HEK293 (cell line): ENCODE results near the gene BCAT1.
A peak's percentile ranks its signal among the peaks of the same experiment; 100 is the strongest.

ENCODE experiments used
- CTCF ChIA-PET: fragments of 350-600 bp; formaldehyde crosslinking; extraction: SDS; loops from one replicate; lab custom pipeline; 2021; ENCODE audit warnings: antibody characterized with exemption; lab: Yijun Ruan, JAX
- POLR2A ChIA-PET: fragments of 300-600 bp; formaldehyde crosslinking; extraction: SDS; loops from one replicate; lab custom pipeline; 2020; ENCODE audit warnings: antibody characterized with exemption, inconsistent platforms; lab: Yijun Ruan, JAX
- H3K27ac ChIP-seq: fragments of 200-500 bp; sonication (Bioruptor generic); 2 replicates; pipeline ENCODE4 v1.5.1; 2014; ENCODE audit warnings: low read depth, low read length, control low read depth, inconsistent platforms; ENCODE audit errors: extremely low read depth
- H3K36me3 ChIP-seq, 2 experiments: fragments of 200-500 bp in 1 of 2; sonication (Bioruptor generic) in 1 of 2; 1 replicate in 1 of 2; 2 replicates in 1 of 2; pipeline ENCODE4 v1.5.1; 2014 to 2017; ENCODE audit warnings: inconsistent platforms in 2 of 2, low read length in 2 of 2; ENCODE audit not compliant: control insufficient read depth in 2 of 2, insufficient read depth in 1 of 2
- H3K4me1 ChIP-seq: fragments of 200-500 bp; sonication (Bioruptor generic); 2 replicates; pipeline ENCODE4 v1.5.1; 2014; ENCODE audit warnings: mild to moderate bottlenecking, low read length, inconsistent platforms; ENCODE audit not compliant: control insufficient read depth, insufficient read depth
- H3K4me3 ChIP-seq: 2 replicates; pipeline ENCODE4 v1.5.1; 2011; ENCODE audit warnings: low read depth, mild to moderate bottlenecking, control low read depth, low read length, moderate library complexity
- H3K9me3 ChIP-seq: fragments of 200-500 bp; sonication (Bioruptor generic); 2 replicates; pipeline ENCODE4 v1.5.1; 2014; ENCODE audit warnings: low read depth, low read length, inconsistent platforms; ENCODE audit not compliant: control insufficient read depth, insufficient read depth
- GLI4 ChIP-seq: fragments of 450-650 bp; formaldehyde crosslinking; IDR thresholded peaks from 2 replicates; pipeline ENCODE4 v1.5.1; 2016; ENCODE audit warnings: missing biosample characterization, missing genetic modification characterization
- HOXA7 ChIP-seq: sonication (generic); formaldehyde crosslinking; IDR thresholded peaks from 2 replicates; pipeline ENCODE4 v1.8.1; 2022; ENCODE audit warnings: missing genetic modification reagents, borderline replicate concordance
- IKZF3 ChIP-seq: fragments of 450-650 bp; IDR thresholded peaks from 2 replicates; pipeline ENCODE4 v1.5.0; 2018; ENCODE audit warnings: missing biosample characterization, mild to moderate bottlenecking, missing genetic modification characterization, moderate library complexity
- ZBTB11 ChIP-seq: fragments of 450-650 bp; formaldehyde crosslinking; conservative IDR thresholded peaks from 2 replicates; pipeline ENCODE4 v1.5.1; 2016; ENCODE audit warnings: low read depth, missing biosample characterization, missing genetic modification characterization
- ZFHX2 ChIP-seq: fragments of 450-650 bp; formaldehyde crosslinking; conservative IDR thresholded peaks from 2 replicates; pipeline ENCODE4 v1.5.1; 2016; ENCODE audit warnings: missing biosample characterization, missing genetic modification characterization
- ZFP37 ChIP-seq: fragments of 450-650 bp; formaldehyde crosslinking; IDR thresholded peaks from 2 replicates; pipeline ENCODE4 v1.5.1; 2016; ENCODE audit warnings: missing biosample characterization, missing genetic modification characterization
- ZNF121 ChIP-seq: fragments of 450-650 bp; formaldehyde crosslinking; IDR thresholded peaks from 2 replicates; pipeline ENCODE4 v1.5.1; 2016; ENCODE audit warnings: missing biosample characterization, missing genetic modification characterization
- ZNF157 ChIP-seq: fragments of 450-650 bp; formaldehyde crosslinking; IDR thresholded peaks from 2 replicates; pipeline ENCODE4 v1.5.1; 2016; ENCODE audit warnings: missing biosample characterization, missing genetic modification characterization
- ZNF16 ChIP-seq: fragments of 450-650 bp; formaldehyde crosslinking; IDR thresholded peaks from 2 replicates; pipeline ENCODE4 v1.5.1; 2016; ENCODE audit warnings: low read depth, missing biosample characterization, missing genetic modification characterization
- ZNF174 ChIP-seq: fragments of 450-650 bp; formaldehyde crosslinking; IDR thresholded peaks from 2 replicates; pipeline ENCODE4 v1.5.0; 2017; ENCODE audit warnings: missing biosample characterization, mild to moderate bottlenecking, missing genetic modification characterization
- ZNF175 ChIP-seq: fragments of 450-650 bp; formaldehyde crosslinking; IDR thresholded peaks from 2 replicates; pipeline ENCODE4 v1.5.1; 2016; ENCODE audit warnings: missing biosample characterization, missing genetic modification characterization
- ZNF19 ChIP-seq: fragments of 450-650 bp; formaldehyde crosslinking; IDR thresholded peaks from 2 replicates; pipeline ENCODE4; 2016; ENCODE audit warnings: missing biosample characterization, missing genetic modification characterization, low read depth
- ZNF530 ChIP-seq: fragments of 450-650 bp; formaldehyde crosslinking; IDR thresholded peaks from 2 replicates; pipeline ENCODE4 v1.5.1; 2016; ENCODE audit warnings: low read depth, missing biosample characterization, missing genetic modification characterization
- ZNF544 ChIP-seq: fragments of 450-650 bp; formaldehyde crosslinking; IDR thresholded peaks from 2 replicates; pipeline ENCODE4 v1.5.0; 2017; ENCODE audit warnings: missing biosample characterization, missing genetic modification characterization
- ZNF555 ChIP-seq: fragments of 450-650 bp; formaldehyde crosslinking; conservative IDR thresholded peaks from 2 replicates; pipeline ENCODE4 v1.5.1; 2017; ENCODE audit warnings: missing biosample characterization, mild to moderate bottlenecking, missing genetic modification characterization, inconsistent platforms
- ZNF558 ChIP-seq: fragments of 450-650 bp; formaldehyde crosslinking; IDR thresholded peaks from 2 replicates; pipeline ENCODE4 v1.5.1; 2016; ENCODE audit warnings: missing biosample characterization, missing genetic modification characterization
- ZNF560 ChIP-seq: fragments of 450-650 bp; formaldehyde crosslinking; IDR thresholded peaks from 2 replicates; pipeline ENCODE4 v1.5.1; 2017; ENCODE audit warnings: missing biosample characterization, missing genetic modification characterization, borderline replicate concordance
- ZNF623 ChIP-seq: fragments of 450-650 bp; formaldehyde crosslinking; IDR thresholded peaks from 2 replicates; pipeline ENCODE4 v1.5.1; 2016; ENCODE audit warnings: missing biosample characterization, missing genetic modification characterization
- ZNF658 ChIP-seq: fragments of 450-650 bp; formaldehyde crosslinking; IDR thresholded peaks from 2 replicates; pipeline ENCODE4; 2016; ENCODE audit warnings: missing biosample characterization, missing genetic modification characterization
- ZNF747 ChIP-seq: fragments of 450-650 bp; formaldehyde crosslinking; IDR thresholded peaks from 2 replicates; pipeline ENCODE4 v1.5.1; 2016; ENCODE audit warnings: missing biosample characterization, missing genetic modification characterization
- ZNF768 ChIP-seq: fragments of 450-650 bp; formaldehyde crosslinking; IDR thresholded peaks from 2 replicates; pipeline ENCODE4 v1.5.1; 2018; ENCODE audit warnings: missing biosample characterization, mild to moderate bottlenecking, missing genetic modification characterization
- TF ChIP-seq, protein P1 (sequence below): fragments of 450-650 bp; formaldehyde crosslinking; IDR thresholded peaks from 2 replicates; pipeline ENCODE4 v1.5.1; 2016; ENCODE audit warnings: missing biosample characterization, missing genetic modification characterization
- TF ChIP-seq, protein P2 (sequence below): fragments of 450-650 bp; formaldehyde crosslinking; IDR thresholded peaks from 2 replicates; pipeline ENCODE4 v1.5.1; 2016; ENCODE audit warnings: missing biosample characterization, missing genetic modification characterization

The BCAT1 gene

GRCh38 chr12:24915501-24915900, 33.4 kb downstream of the BCAT1 start:
- CTCF ChIA-PET, result no interaction called here
- no peak overlapping the region for H3K4me3 ChIP-seq
- POLR2A ChIA-PET, result no interaction called here
- TF ChIP-seq, protein P1, sequence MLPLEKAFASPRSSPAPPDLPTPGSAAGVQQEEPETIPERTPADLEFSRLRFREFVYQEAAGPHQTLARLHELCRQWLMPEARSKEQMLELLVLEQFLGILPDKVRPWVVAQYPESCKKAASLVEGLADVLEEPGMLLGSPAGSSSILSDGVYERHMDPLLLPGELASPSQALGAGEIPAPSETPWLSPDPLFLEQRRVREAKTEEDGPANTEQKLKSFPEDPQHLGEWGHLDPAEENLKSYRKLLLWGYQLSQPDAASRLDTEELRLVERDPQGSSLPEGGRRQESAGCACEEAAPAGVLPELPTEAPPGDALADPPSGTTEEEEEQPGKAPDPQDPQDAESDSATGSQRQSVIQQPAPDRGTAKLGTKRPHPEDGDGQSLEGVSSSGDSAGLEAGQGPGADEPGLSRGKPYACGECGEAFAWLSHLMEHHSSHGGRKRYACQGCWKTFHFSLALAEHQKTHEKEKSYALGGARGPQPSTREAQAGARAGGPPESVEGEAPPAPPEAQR (tag by site-specific recombination), result no peak
- TF ChIP-seq ZNF157 (tag by site-specific recombination) (no peak), ZBTB11 (no peak), ZNF623 (no peak), ZFHX2 (tag by site-specific recombination) (no peak), IKZF3 (tag by site-specific recombination) (no peak), ZNF747 (no peak), ZNF19 (tag by site-specific recombination) (no peak), HOXA7 (CRISPR knock-in tag) (no peak), ZNF558 (no peak), GLI4 (tag by site-specific recombination) (no peak), ZNF560 (tag by site-specific recombination) (no peak), ZNF174 (tag by site-specific recombination) (no peak), ZNF530 (tag by site-specific recombination) (no peak)
- no peaks in the 10 kb centered on the region for H3K36me3 ChIP-seq
- 0 out of 2 replicates have a peak, but pooled peaks cover 2% of the 10 kb centered on the region for H3K4me1 ChIP-seq
- no peaks in the 10 kb centered on the region for H3K9me3 ChIP-seq
- no peak overlapping the region for H3K27ac ChIP-seq

- Histone ChIP-seq H3K4me1 (0 out of 2 replicates have a peak, but pooled peaks cover 2% of the 10 kb centered on the region), H3K27ac (no peak overlapping the region), H3K4me3 (no peak overlapping the region), H3K9me3 (no peaks in the 10 kb centered on the region), H3K36me3 (no peaks in the 10 kb centered on the region)
- CTCF ChIA-PET, result no interaction called here
- TF ChIP-seq ZNF121 (tag by site-specific recombination), result peak; percentile 83
- TF ChIP-seq, protein P2, sequence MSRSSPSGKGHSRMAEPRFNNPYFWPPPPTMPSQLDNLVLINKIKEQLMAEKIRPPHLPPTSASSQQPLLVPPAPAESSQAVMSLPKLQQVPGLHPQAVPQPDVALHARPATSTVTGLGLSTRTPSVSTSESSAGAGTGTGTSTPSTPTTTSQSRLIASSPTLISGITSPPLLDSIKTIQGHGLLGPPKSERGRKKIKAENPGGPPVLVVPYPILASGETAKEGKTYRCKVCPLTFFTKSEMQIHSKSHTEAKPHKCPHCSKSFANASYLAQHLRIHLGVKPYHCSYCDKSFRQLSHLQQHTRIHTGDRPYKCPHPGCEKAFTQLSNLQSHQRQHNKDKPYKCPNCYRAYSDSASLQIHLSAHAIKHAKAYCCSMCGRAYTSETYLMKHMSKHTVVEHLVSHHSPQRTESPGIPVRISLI (tag by site-specific recombination), result no peak
- TF ChIP-seq ZNF16 (tag by site-specific recombination), result no peak
- POLR2A ChIA-PET, result no interaction called here
These were observed 34.9 kb downstream of the BCAT1 start for GRCh38 chr12:24913953-24914352.

DNA sequence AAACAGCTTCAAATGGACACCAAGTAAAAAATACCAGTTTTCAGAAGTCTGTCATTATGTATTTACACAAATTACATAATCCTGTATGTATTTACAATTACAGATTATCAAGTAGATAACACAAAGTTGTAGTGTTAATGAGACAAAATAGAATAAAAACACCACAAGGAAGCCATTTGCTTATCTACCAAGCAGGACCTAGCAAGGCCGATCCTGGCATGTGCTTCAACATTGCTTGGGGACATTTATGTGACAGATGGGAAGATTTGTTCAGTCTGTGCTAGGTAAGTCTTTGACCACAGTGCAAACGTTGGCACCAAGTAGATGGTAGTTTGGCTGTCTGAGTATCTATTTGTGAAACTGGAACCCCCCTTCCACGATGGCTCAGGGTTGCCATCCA, 35.8 kb downstream of the BCAT1 start:
- CTCF ChIA-PET, result no interaction called here
- no peaks in the 10 kb centered on the region for H3K36me3 ChIP-seq
- H3K4me1 ChIP-seq, result 0 out of 2 replicates have a peak, but pooled peaks cover 2% of the 10 kb centered on the region
- no peak for TF ChIP-seq ZNF658 (tag by site-specific recombination)
- TF ChIP-seq HOXA7 (CRISPR knock-in tag), result no peak
- TF ChIP-seq ZNF555 (tag by site-specific recombination), result no peak
- TF ChIP-seq ZNF768 (tag by site-specific recombination), result no peak
- no peak for TF ChIP-seq ZNF175
- TF ChIP-seq GLI4 (tag by site-specific recombination), result no peak
- TF ChIP-seq ZNF544, result no peak
- TF ChIP-seq ZFP37 (tag by site-specific recombination), result no peak
- POLR2A ChIA-PET, result no interaction called here
- H3K27ac ChIP-seq, result no peak overlapping the region
- H3K9me3 ChIP-seq, result no peaks in the 10 kb centered on the region
- H3K4me3 ChIP-seq, result no peak overlapping the region
